Measurements from ENCODE around the gene ZDHHC11.
"Not testable (repeated sequence)": the region's sequence is repeated elsewhere in the genome, so short reads cannot be mapped to it uniquely, and the experiment has no call there.

The ZDHHC11 gene

DNA sequence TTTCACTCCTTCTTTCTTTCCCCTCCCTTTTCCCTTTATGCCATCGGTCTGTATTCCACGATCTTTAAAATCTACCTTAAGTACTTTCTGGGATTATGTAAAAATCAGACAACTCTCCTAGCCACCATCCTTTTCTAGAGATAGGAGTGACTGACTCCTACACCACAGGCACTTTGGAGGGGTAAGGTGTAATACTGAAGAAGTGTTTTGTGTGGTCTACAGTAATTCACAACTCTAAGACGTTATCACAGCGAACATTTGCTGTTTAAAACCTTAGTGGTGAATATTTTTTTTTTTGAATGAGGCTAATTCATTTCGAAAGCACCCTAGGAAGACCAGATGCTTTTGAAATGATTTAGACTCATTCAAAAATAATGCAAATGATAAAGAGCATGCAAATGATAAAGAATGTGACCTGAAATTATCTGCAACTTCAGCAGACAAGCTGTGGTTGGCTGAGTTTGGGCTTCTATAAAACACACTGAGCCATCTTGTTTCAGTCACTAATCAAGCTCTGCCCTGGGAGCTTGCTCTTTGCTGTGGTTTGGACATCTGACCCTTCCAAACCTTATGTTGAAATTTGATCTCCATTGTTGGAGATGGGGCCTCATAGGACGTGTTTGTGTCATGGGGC, 52.2 kb downstream of the ZDHHC11 start:
- DNase-seq: not testable (repeated sequence)

DNA sequence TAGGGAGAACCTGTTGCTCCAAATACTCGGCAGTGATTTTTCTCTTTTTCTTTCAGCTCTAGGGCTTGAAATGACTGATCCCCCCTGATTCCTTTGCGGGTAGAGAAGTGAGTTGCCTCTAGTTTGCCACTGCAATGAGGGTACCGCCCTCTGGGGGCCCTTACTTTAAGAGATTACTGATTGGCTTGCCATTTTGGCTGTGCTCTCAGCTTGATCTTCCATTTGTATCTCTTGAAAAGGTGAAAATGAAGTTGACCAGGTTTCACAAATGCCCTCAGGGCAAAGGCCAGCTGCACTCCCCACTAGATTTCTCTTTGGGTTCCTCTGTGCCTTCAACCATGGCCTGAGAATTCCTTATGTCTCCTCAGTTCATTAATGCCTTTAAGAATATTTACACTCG, 52.8 kb downstream of the ZDHHC11 start:
- DNase-seq: not testable (repeated sequence)

- not testable (repeated sequence) for DNase-seq
These were observed 54.9 kb downstream of the ZDHHC11 start for GRCh38 chr5:795873-796272.

- not testable (repeated sequence) for DNase-seq
These were observed 55.8 kb downstream of the ZDHHC11 start for GRCh38 chr5:794948-795347.

GRCh38 chr5:788703-789102, 62.1 kb downstream of the ZDHHC11 start:
- not testable (repeated sequence) for DNase-seq

- DNase-seq: not testable (repeated sequence)
These were observed 62.9 kb downstream of the ZDHHC11 start for GRCh38 chr5:787857-788233.

GRCh38 chr5:787224-787856, 63.4 kb downstream of the ZDHHC11 start:
- DNase-seq: not testable (repeated sequence)

- not testable (repeated sequence) for DNase-seq
These were observed 65.5 kb downstream of the ZDHHC11 start for GRCh38 chr5:785181-785705.

- DNase-seq: not testable (repeated sequence)
These were observed 66.2 kb downstream of the ZDHHC11 start, which contains the start of gene ZDHHC11B for GRCh38 chr5:784428-785177. ZDHHC11B (minus strand) TSS chr5:784729; CDS start chr5:766919, 17,810 bp downstream.

GRCh38 chr5:783881-784427, 66.8 kb downstream of the ZDHHC11 start:
- not testable (repeated sequence) for DNase-seq

- not testable (repeated sequence) for DNase-seq
These were observed 67.6 kb downstream of the ZDHHC11 start for GRCh38 chr5:783049-783802.

GRCh38 chr5:782356-782755, 68.4 kb downstream of the ZDHHC11 start:
- not testable (repeated sequence) for DNase-seq

DNA sequence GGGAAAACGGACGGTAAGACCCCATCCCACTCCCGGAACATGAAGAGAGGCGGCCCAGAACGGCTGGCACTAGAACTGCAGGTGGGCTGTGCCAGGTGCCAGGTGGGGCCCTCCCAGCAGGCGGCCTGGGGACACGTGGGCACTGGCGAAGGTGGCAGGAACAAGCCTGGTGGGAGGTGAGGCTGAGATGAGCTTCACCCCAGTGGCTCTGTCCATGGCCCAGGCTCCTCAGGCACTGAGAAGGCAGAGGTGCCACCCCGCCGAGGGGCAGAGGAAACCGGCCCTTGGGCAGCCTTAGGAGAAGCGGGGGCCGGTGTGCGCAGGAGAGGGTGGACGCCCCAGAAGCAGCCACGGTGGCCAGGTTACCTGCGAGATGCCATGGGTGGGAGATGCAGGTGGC, 70.2 kb downstream of the ZDHHC11 start:
- DNase-seq: not testable (repeated sequence)

- DNase-seq: not testable (repeated sequence)
These were observed 71.8 kb downstream of the ZDHHC11 start for GRCh38 chr5:778967-779366.

DNA sequence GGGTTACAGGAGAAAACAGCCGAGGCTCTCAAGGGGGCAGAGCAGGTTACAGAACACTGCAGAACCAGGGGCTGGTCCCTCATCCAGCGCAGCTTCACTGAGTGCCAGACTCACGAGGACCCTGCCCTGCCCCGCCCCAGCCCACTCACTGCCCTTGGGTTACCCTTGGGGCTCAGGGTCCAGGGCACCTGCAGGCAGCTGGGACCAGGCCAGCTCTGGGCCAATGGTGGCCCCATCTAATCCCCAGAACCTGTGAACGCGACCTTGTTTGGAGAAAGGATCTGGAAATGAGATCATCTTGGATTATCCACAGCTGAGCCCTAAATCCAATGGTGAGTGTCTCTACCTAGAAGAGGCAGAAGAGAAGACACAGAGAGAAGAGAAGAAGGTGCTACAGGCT, 72.4 kb downstream of the ZDHHC11 start:
- DNase-seq: not testable (repeated sequence)

DNA sequence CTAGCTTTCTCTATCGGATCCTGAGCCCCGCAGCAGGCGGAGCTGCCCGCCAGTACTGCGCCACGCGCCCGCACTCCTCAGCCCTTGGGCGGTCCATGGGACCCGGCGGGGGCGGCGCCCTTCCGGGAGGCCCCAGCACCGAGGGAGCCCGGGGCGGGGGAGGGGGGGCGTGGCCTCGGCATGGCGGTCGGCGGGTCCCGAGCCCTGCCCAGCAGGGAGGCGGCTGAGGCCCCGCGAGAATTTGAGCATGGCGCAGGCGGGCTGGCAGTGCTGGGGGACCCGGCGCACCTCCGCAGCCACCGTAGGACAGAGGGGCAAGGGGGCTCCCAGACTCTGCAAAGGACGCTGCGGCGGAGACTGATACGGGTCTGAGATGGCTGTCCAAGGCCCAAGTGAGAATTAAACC, 73.0 kb downstream of the ZDHHC11 start:
- DNase-seq: no peak

DNA sequence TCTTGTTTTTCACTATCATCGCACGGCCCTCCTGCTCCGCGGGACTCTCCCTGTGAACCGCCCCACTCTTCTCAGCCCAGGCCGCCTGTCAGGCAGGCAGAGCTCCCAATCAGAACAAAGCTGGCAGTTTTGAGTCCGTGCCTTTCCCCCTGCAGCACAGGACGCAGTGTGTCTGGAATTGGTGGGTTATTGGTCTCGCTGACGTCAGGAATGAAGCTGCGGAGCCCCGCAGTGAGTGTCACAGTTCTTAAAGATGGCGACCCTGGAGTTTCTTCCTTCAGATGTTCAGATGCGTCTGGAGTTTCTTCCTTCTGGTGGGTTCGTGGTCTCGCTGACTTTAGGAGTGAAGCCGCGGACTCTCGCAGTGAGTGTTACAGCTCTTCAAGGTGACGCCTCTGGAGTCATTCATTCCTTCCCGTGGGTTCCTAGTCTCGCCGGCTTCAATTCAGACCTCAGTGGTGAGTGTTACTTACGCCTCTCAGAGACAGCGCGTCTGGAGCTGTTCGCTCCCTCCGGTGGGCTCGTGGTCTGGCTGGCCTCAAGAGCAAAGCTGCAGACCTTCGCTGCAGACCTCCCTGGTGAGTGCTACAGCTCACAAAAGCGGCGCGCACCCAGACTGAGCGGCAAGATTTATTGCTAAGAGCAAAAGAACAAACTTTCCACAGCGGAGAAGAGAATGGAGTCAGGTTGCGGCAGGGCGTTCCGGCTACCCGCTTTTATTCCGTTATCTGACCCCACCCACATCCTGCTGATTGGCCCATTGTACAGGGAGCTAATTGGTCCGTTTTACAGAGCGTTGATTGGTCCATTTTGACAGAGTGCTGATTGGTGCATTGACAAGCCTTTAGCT, 73.7 kb downstream of the ZDHHC11 start:
- no peak for DNase-seq

DNA sequence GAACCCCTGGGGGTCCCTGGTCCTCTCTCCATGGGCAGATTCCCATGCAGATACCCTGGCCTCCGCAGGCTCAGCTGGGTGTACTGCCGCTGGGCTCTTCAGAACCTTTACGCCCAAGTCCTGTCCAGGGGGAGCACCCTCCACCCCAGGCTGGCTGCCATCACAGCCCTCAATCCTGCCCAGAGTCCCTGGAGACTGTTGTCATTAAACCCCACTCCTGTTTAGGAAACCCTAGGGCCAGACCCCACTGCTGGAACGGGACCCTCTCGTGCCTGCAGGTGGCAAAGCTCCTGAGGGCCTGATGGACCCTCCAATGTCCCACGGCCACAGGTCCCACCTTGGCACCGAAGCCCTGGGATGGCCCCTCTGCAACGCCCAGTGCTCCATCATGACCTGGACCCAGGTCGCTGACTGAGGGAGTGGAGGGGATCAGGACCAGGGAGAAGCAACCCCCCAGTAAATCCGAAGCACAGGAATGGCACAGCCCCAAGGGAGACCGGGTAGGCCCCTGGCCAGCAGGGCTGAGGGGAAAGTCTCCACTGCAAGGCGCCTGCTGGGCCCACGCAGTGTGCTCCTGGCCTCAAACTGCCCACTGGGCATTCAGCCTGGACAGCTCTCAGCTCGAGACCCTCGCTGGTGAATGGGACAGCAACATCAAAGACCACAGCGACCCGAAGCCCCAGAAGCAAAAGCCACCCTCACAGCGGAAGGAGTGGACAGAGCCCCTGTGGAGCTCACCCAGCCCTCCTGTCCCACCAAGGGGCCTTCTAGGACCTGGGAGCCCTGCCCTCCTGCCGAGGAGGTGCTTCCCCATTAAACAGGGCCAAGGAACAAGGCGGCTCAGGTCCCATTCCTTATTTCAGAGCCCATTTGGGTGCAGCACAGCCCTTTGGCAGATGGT, 74.6 kb downstream of the ZDHHC11 start:
- no peak for DNase-seq

- not testable (repeated sequence) for DNase-seq
These were observed 75.2 kb downstream of the ZDHHC11 start for GRCh38 chr5:775595-775960.

- DNase-seq: not testable (repeated sequence)
These were observed 75.8 kb downstream of the ZDHHC11 start for GRCh38 chr5:774854-775505.

Data from bone marrow (tissue), 2 donors.